Adrenal gland (tissue), 5 donors: ENCODE results near the gene PHOX2B.

Experiments used
- POLR2A ChIP-seq, 2 donors: fragments of 450-650 bp; IDR thresholded peaks; one replicate each; pipeline ENCODE4 v1.6.1; 2017; ENCODE audit warnings: antibody characterized with exemption in 2 of 2, mild to moderate bottlenecking in 2 of 2, moderate library complexity in 1 of 2
- TF ChIP-seq, protein P1 (sequence below), 6 experiments: fragments of 450-650 bp in 4 of 6; fragments of 200-600 bp in 2 of 6; sonication (generic) in 1 of 6; IDR thresholded peaks; 1 replicate in 5 of 6; 2 replicates in 1 of 6; pipeline versions ENCODE4 v1.5.1 to v1.8.0; 2016 to 2021; ENCODE audit warnings: antibody characterized with exemption in 6 of 6, mild to moderate bottlenecking in 2 of 6, moderate library complexity in 1 of 6
- donor health status: DM: no; HTN: no; CAD: no.

DNA sequence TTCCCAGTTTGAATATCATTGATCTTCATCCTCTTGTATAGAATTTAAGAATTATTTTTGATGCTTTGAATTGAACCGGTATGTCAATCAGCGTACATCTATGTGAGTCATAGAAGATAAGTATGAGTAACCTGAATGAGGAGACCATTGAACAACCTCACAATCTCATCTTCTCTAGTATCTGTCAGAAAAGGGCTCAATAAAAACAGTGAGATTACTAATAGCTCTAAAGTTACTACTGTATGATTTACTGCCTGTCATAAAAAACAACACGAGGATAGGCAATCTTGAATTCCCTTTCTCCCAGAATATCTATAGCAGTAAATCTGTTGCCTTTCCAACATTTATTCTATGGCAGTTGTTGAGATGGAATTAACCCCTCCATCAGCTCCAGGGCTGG lies 36.1 kb downstream of the PHOX2B start:
- TF ChIP-seq, protein P1, sequence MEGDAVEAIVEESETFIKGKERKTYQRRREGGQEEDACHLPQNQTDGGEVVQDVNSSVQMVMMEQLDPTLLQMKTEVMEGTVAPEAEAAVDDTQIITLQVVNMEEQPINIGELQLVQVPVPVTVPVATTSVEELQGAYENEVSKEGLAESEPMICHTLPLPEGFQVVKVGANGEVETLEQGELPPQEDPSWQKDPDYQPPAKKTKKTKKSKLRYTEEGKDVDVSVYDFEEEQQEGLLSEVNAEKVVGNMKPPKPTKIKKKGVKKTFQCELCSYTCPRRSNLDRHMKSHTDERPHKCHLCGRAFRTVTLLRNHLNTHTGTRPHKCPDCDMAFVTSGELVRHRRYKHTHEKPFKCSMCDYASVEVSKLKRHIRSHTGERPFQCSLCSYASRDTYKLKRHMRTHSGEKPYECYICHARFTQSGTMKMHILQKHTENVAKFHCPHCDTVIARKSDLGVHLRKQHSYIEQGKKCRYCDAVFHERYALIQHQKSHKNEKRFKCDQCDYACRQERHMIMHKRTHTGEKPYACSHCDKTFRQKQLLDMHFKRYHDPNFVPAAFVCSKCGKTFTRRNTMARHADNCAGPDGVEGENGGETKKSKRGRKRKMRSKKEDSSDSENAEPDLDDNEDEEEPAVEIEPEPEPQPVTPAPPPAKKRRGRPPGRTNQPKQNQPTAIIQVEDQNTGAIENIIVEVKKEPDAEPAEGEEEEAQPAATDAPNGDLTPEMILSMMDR (IDR thresholded peaks at IDR 0.05) = no peak
- TF ChIP-seq POLR2A (IDR thresholded peaks at IDR 0.05) = no peak
